Activated CD4-positive, alpha-beta T cell treated with anti-CD3 and anti-CD28 coated beads for 36 hours (primary cell): Measurements from ENCODE around the gene DUSP22. TPM values are rescaled to one million over a fixed set of nuclear protein-coding genes. Genes with fewer than 3 reads are reported as not detected.

Source experiments
- ATAC-seq: fragments of 200-7000 bp; cut with Tn5 transposase; one replicate; pipeline ENCODE4 v1.10.0; 2021; ENCODE audit warnings: mild to moderate bottlenecking, moderate library complexity
- CTCF ChIA-PET: fragments of 350-600 bp; sonication (Branson Sonifier 250); formaldehyde crosslinking; loops from one replicate; lab custom pipeline; 2021; ENCODE audit warnings: antibody characterized with exemption; lab: Charles Lee
- POLR2A ChIA-PET: fragments of 350-600 bp; sonication (Branson Sonifier 250); formaldehyde crosslinking; loops from one replicate; lab custom pipeline; 2021; ENCODE audit warnings: antibody characterized with exemption, inconsistent platforms; lab: Charles Lee
- DNase-seq: peaks from one replicate; pipeline ENCODE4 v3.0.0-alpha.2; 2020
- H3K27ac Mint-ChIP-seq: one replicate; pipeline ENCODE4 v1.8.0; 2021; ENCODE audit warnings: mixed read lengths
- H3K27me3 Mint-ChIP-seq: one replicate; pipeline ENCODE4 v1.8.0; 2021; ENCODE audit warnings: mixed read lengths
- H3K36me3 Mint-ChIP-seq: one replicate; pipeline ENCODE4 v1.8.0; 2021; ENCODE audit warnings: low read depth, mixed read lengths
- H3K4me1 Mint-ChIP-seq: one replicate; pipeline ENCODE4 v1.8.0; 2021; ENCODE audit warnings: mixed read lengths
- H3K4me3 Mint-ChIP-seq: one replicate; pipeline ENCODE4 v1.8.0; 2021; ENCODE audit warnings: mild to moderate bottlenecking, moderate library complexity, mixed read lengths
- H3K9me3 Mint-ChIP-seq: one replicate; pipeline ENCODE4 v1.8.0; 2021; ENCODE audit warnings: low read depth, mixed read lengths
- intact Hi-C, 2 experiments: fragments of 100-400 bp; cut with DNase I in 1 of 2; cut with micrococcal nuclease in 1 of 2; formaldehyde crosslinking; loops; one replicate each; pipeline versions ENCODE4 v1.14.2 to v1.15.1; 2022 to 2024; cut with DNase I, micrococcal nuclease
- total RNA-seq, 2 experiments: library from RNA; stranded (reverse); gene quantifications; one replicate each; pipeline ENCODE4 v1.2.3, GENCODE V29; 2021

Gene DUSP22
- total RNA-seq, 2 experiments from 2014 or later: 33.2 to 33.7 TPM

DNA sequence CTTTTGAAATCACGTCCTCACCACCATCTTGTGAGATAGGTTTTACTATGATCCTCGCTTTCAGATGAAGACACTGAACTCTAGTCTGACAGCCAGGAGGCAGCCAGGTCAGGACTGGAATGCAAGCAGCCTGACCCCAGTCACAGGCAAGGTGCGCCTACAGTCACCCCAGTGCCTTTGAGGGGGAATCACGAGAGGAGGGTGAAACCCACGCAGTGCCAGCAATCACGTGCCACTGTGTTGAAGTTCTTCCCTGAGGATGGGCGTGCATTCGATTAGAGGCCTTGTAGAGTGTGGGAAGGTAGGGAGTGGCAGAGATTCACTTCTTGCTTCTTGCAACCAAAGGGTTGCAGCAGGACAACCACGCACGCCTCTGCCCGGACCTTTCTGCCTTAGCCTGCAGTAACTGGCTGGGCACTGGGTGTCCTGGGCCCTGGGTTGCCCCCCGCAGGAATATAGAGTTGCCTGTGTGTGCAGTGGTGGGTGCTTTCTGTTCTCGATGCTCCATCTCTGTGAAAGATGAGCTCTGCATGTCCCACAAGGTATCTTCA lies 65.6 kb downstream of the DUSP22 start:
- H3K4me1 Mint-ChIP-seq: peaks cover 16% of the 10 kb centered on the region
- no peak overlapping the region for H3K27ac Mint-ChIP-seq
- no peaks in the 10 kb centered on the region for H3K36me3 Mint-ChIP-seq
- H3K4me3 Mint-ChIP-seq: no peak overlapping the region
- ChIA-PET POLR2A (no interaction called here), CTCF (interaction anchor here (1.0 kb wide), 1 partner anchor 168 kb away, joined by 3 read pairs; no protein-coding TSS in a partner anchor)
- ATAC-seq: no peak
- DNase-seq: no peak
- intact Hi-C loops: no loop called here
- H3K9me3 Mint-ChIP-seq: peaks cover 3% of the 10 kb centered on the region
- no peaks in the 10 kb centered on the region for H3K27me3 Mint-ChIP-seq

- Mint-ChIP-seq H3K36me3 (no peaks in the 10 kb centered on the region), H3K4me3 (no peak overlapping the region), H3K9me3 (peaks cover 6% of the 10 kb centered on the region), H3K27ac (no peak overlapping the region), H3K4me1 (peaks cover 16% of the 10 kb centered on the region), H3K27me3 (no peaks in the 10 kb centered on the region)
- DNase-seq: no peak
- ChIA-PET CTCF (interaction anchor here (1.0 kb wide), 1 partner anchor 169 kb away, joined by 3 read pairs; no protein-coding TSS in a partner anchor), POLR2A (no interaction called here)
- no peak for ATAC-seq
- intact Hi-C loops: no loop called here
Measured at GRCh38 chr6:358432-358831, 66.1 kb downstream of the DUSP22 start.

- no peak for ATAC-seq
- CTCF ChIA-PET: no interaction called here
- H3K4me1 Mint-ChIP-seq: peaks cover 16% of the 10 kb centered on the region
Measured at GRCh38 chr6:358847-359246, 66.6 kb downstream of the DUSP22 start.

DNA sequence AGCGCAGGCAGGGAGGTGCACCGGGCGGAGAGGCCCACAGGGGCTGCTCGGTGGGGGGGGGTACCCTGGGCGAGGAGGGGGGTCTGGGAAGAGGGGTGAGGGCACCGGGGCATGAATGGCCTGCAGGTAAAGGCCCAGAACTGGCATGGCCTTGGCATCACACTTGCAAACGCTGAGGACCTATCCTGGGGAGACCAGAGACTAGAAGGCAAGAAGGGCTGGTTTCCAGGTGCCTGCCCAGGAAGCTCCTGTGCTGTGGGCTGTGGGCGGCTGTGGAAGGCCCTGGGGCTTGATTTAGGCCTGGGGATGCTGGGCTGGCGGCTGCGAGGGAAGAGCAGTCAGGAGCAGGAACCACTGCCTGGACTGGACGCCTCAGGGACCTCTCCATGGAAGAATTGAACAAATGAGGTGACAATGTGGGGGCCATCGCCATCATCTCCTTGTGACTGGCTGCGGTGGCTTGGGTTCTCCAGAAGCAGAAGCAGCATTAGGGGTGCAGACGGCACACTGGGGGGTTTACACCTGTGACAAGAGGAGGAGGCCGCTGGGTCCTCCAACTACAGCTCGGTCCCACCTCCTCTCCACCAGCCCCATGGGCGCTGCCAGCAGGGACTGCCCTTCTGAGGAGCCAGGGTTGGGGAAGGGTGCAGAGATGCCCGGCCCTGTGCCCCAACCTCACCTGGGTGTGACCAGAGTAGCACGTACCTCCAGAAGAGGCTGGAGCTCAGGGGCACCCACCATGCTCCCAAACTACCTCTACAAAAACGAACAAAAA lies 67.2 kb downstream of the DUSP22 start:
- no peaks in the 10 kb centered on the region for H3K36me3 Mint-ChIP-seq
- CTCF ChIA-PET: interaction anchor here (0.8 kb wide), 1 partner anchor 18 kb away, joined by 4 read pairs; no protein-coding TSS in a partner anchor
- no peak overlapping the region for H3K27ac Mint-ChIP-seq
- peaks cover 15% of the 10 kb centered on the region for H3K9me3 Mint-ChIP-seq
- ATAC-seq: no peak
- H3K4me3 Mint-ChIP-seq: no peak overlapping the region
- POLR2A ChIA-PET: no interaction called here
- DNase-seq: no peak
- H3K27me3 Mint-ChIP-seq: no peaks in the 10 kb centered on the region
- peaks cover 16% of the 10 kb centered on the region for H3K4me1 Mint-ChIP-seq
- intact Hi-C loops: no loop called here

More at GRCh38 chr6:358847-359246, 66.6 kb downstream of the DUSP22 start:
- DNase-seq: no peak
- H3K27ac Mint-ChIP-seq: no peak overlapping the region
- no peaks in the 10 kb centered on the region for H3K36me3 Mint-ChIP-seq
- POLR2A ChIA-PET: no interaction called here
- no peaks in the 10 kb centered on the region for H3K27me3 Mint-ChIP-seq
- intact Hi-C loops: no loop called here
- H3K9me3 Mint-ChIP-seq: peaks cover 9% of the 10 kb centered on the region
- no peak overlapping the region for H3K4me3 Mint-ChIP-seq

GRCh38 chr6:360349-360748 lies 68.1 kb downstream of the DUSP22 start:
- ATAC-seq: no peak
- CTCF ChIA-PET: interaction anchor here (0.8 to 1.4 kb wide), 2 partner anchors 19 to 191 kb away, joined by 4 read pairs; no protein-coding TSS in a partner anchor
- Mint-ChIP-seq H3K4me1 (peaks cover 16% of the 10 kb centered on the region), H3K27me3 (no peaks in the 10 kb centered on the region), H3K4me3 (no peak overlapping the region), H3K9me3 (peaks cover 16% of the 10 kb centered on the region), H3K36me3 (no peaks in the 10 kb centered on the region), H3K27ac (no peak overlapping the region)
- POLR2A ChIA-PET: interaction anchor here (0.6 kb wide), 1 partner anchor 115 kb away, joined by 3 read pairs; no protein-coding TSS in a partner anchor
- intact Hi-C loops: no loop called here
- DNase-seq: no peak

- H3K27me3 Mint-ChIP-seq: no peaks in the 10 kb centered on the region
- DNase-seq (no peak), ATAC-seq (no peak)
- no peaks in the 10 kb centered on the region for H3K36me3 Mint-ChIP-seq
- ChIA-PET POLR2A (interaction anchor here (0.6 kb wide), 1 partner anchor 114 kb away, joined by 3 read pairs; no protein-coding TSS in a partner anchor), CTCF (interaction anchor here (1.4 kb wide), 1 partner anchor 192 kb away, joined by 4 read pairs; no protein-coding TSS in a partner anchor)
- H3K4me3 Mint-ChIP-seq: no peak overlapping the region
- intact Hi-C loops: no loop called here
- peaks cover 16% of the 10 kb centered on the region for H3K9me3 Mint-ChIP-seq
- no peak overlapping the region for H3K27ac Mint-ChIP-seq
- H3K4me1 Mint-ChIP-seq: peaks cover 16% of the 10 kb centered on the region
Measured at GRCh38 chr6:360764-361373, 68.6 kb downstream of the DUSP22 start.

- intact Hi-C loops: no loop called here
- CTCF ChIA-PET: interaction anchor here (0.7 to 1.4 kb wide), 2 partner anchors 29 to 192 kb away, joined by 3 to 4 read pairs; no protein-coding TSS in a partner anchor
- DNase-seq (no peak), ATAC-seq (no peak)
- Mint-ChIP-seq H3K9me3 (peaks cover 16% of the 10 kb centered on the region), H3K36me3 (no peaks in the 10 kb centered on the region), H3K4me3 (no peak overlapping the region), H3K27ac (no peak overlapping the region), H3K4me1 (peaks cover 15% of the 10 kb centered on the region), H3K27me3 (no peaks in the 10 kb centered on the region)
- POLR2A ChIA-PET: no interaction called here
Measured at GRCh38 chr6:361411-362132, 69.3 kb downstream of the DUSP22 start.

DNA sequence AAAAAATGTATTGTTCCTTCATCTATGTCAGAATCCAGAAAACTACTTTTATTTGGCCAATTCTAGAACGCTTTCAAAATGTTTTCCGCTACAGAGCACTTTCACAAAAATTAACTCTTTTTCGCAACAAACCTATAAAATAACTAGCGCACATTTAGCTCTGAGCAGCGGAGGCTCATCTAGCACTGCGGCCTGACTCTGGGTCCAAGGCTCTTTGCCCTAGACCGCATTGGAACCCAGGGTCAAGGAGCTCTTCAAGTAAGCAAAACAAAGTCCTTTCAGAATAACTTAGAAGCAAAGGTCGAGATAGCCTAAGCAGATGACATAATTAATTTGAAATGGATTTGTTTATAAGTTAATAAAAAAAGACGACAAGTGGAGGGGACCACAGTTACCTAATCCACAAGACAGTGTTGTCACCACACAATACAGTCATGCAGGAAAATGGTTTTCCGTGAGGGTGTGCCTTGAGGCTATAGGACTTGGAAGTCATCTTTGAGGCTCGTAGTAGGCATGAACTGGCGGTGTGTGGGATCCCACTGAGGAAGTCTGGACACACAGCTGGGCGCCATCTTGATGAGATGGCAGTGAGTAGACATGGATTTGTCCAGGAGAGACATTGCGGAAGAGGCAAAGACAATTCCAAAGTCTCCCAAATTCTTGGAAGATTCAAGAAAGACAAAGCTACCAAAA lies 70.1 kb downstream of the DUSP22 start:
- Mint-ChIP-seq H3K36me3 (no peaks in the 10 kb centered on the region), H3K4me1 (peaks cover 7% of the 10 kb centered on the region), H3K9me3 (peaks cover 16% of the 10 kb centered on the region), H3K4me3 (no peak overlapping the region), H3K27ac (no peak overlapping the region), H3K27me3 (peaks cover under 1% of the 10 kb centered on the region)
- intact Hi-C loops: no loop called here
- no peak for ATAC-seq
- ChIA-PET POLR2A (no interaction called here), CTCF (interaction anchor here (0.7 kb wide), 1 partner anchor 11 kb away, joined by 3 read pairs; no protein-coding TSS in a partner anchor)
- no peak for DNase-seq

- ChIA-PET POLR2A (no interaction called here), CTCF (interaction anchor here (0.7 kb wide), 1 partner anchor 11 kb away, joined by 3 read pairs; no protein-coding TSS in a partner anchor)
- no peaks in the 10 kb centered on the region for H3K36me3 Mint-ChIP-seq
- peaks cover 16% of the 10 kb centered on the region for H3K9me3 Mint-ChIP-seq
- ATAC-seq (no peak), DNase-seq (no peak)
- H3K4me1 Mint-ChIP-seq: peaks cover 2% of the 10 kb centered on the region
- no peak overlapping the region for H3K27ac Mint-ChIP-seq
- peaks cover 2% of the 10 kb centered on the region for H3K27me3 Mint-ChIP-seq
- no peak overlapping the region for H3K4me3 Mint-ChIP-seq
- intact Hi-C loops: no loop called here
Measured at GRCh38 chr6:362924-363249, 70.6 kb downstream of the DUSP22 start.

DNA sequence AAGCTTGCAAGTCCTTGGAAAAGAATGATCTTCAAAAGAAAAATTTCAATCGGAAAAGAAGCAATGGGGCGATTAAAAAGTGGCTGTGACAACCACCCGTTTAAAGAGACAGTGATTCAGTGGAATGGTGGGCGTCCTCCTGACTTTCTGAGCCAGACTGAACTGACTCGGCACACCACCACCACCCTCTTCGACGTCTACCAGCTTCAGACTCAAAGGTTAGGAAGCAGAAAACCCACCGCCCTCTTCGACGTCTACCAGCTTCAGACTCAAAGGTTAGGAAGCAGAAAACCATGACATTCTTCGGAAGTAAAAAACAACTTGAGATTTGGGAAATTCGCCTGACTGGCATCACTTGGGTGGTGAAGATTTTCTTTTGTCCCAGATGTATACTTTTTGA lies 71.0 kb downstream of the DUSP22 start:
- ChIA-PET CTCF (interaction anchor here (0.7 kb wide), 1 partner anchor 10 kb away, joined by 3 read pairs; no protein-coding TSS in a partner anchor), POLR2A (no interaction called here)
- Mint-ChIP-seq H3K9me3 (peaks cover 16% of the 10 kb centered on the region), H3K36me3 (no peaks in the 10 kb centered on the region), H3K4me1 (peaks cover under 1% of the 10 kb centered on the region), H3K27ac (no peak overlapping the region), H3K4me3 (no peak overlapping the region), H3K27me3 (peaks cover 2% of the 10 kb centered on the region)
- intact Hi-C loops: no loop called here
- DNase-seq (no peak), ATAC-seq (no peak)
